Ammon's horn (tissue), 1 donor: ENCODE results near the gene PANK2.
A peak's percentile ranks its signal among the peaks of the same experiment; 100 is the strongest.
"Not testable (repeated sequence)": the region's sequence is repeated elsewhere in the genome, so short reads cannot be mapped to it uniquely, and the experiment has no call there.

ENCODE experiments used
- DNase-seq: peaks from one replicate; pipeline ENCODE4 v3.0.0-alpha.2; 2016; ENCODE audit warnings: low spot score

Gene PANK2

GRCh38 chr20:3901706-3902440, 12.7 kb downstream of the PANK2 start:
- no peak for DNase-seq

GRCh38 chr20:3902446-3902845, 13.3 kb downstream of the PANK2 start:
- DNase-seq = no peak

- DNase-seq = no peak
These were observed 15.0 kb downstream of the PANK2 start for GRCh38 chr20:3904224-3904623.

GRCh38 chr20:3904857-3905256, 15.7 kb downstream of the PANK2 start:
- no peak for DNase-seq

GRCh38 chr20:3906744-3907721, 17.8 kb downstream of the PANK2 start:
- not testable (repeated sequence) for DNase-seq

GRCh38 chr20:3908667-3909066, 19.5 kb downstream of the PANK2 start:
- DNase-seq = no peak

GRCh38 chr20:3909952-3910366, 20.8 kb downstream of the PANK2 start:
- no peak for DNase-seq

- no peak for DNase-seq
These were observed 21.7 kb downstream of the PANK2 start for GRCh38 chr20:3910853-3911252.

GRCh38 chr20:3911956-3912355, 22.8 kb downstream of the PANK2 start:
- no peak for DNase-seq

- DNase-seq = no peak
These were observed 25.3 kb downstream of the PANK2 start for GRCh38 chr20:3914446-3914845.

- DNase-seq = no peak
These were observed 26.5 kb downstream of the PANK2 start for GRCh38 chr20:3915691-3916090.

- no peak for DNase-seq
These were observed 27.2 kb downstream of the PANK2 start for GRCh38 chr20:3916364-3916763.

GRCh38 chr20:3919352-3919751, 30.2 kb downstream of the PANK2 start:
- no peak for DNase-seq

GRCh38 chr20:3922223-3922982, 33.2 kb downstream of the PANK2 start:
- DNase-seq = no peak

- DNase-seq = no peak
These were observed 33.8 kb downstream of the PANK2 start for GRCh38 chr20:3922983-3923339.

GRCh38 chr20:3923818-3924217, 34.6 kb downstream of the PANK2 start:
- DNase-seq = peak; percentile 56

- DNase-seq = peak; percentile 62
These were observed 35.3 kb downstream of the PANK2 start for GRCh38 chr20:3924304-3925112.

- no peak for DNase-seq
These were observed 36.0 kb downstream of the PANK2 start for GRCh38 chr20:3925113-3925695.

- no peak for DNase-seq
These were observed 36.9 kb downstream of the PANK2 start for GRCh38 chr20:3925899-3926638.
